Measurements from ENCODE around the gene RFX8.

RFX8 gene

GRCh38 chr2:101412092-101412694 lies 62.7 kb downstream of the RFX8 start:
- H3K4me1 ChIP-seq (ENCODE audit: control insufficient read depth, insufficient read depth, low read length): no peaks in the 10 kb centered on the region
- H3K4me3 ChIP-seq (ENCODE audit: low read length in 2 of 2): no peak overlapping the region

GRCh38 chr2:101410746-101411145 lies 64.2 kb downstream of the RFX8 start:
- H3K4me1 ChIP-seq (ENCODE audit: control insufficient read depth, insufficient read depth, low read length): no peaks in the 10 kb centered on the region
- no peak overlapping the region for H3K27ac ChIP-seq (ENCODE audit: low read length)

More at GRCh38 chr2:101412092-101412694, 62.7 kb downstream of the RFX8 start:
- Histone ChIP-seq H3K36me3 (ENCODE audit: control insufficient read depth in 2 of 2, insufficient read depth in 2 of 2, low read length in 2 of 2) (no peaks in the 10 kb centered on the region), H3K27ac (ENCODE audit: low read length) (no peak overlapping the region), H3K27me3 (ENCODE audit: control insufficient read depth in 1 of 2, insufficient read depth in 2 of 2, low read length in 2 of 2) (peaks cover 6 to 7% of the 10 kb centered on the region in 2 donors), H3K9ac (ENCODE audit: low read length in 2 of 2) (no peak overlapping the region), H3K9me3 (ENCODE audit: control insufficient read depth in 2 of 2, low read length in 2 of 2) (peaks cover 0 to 7% of the 10 kb centered on the region in 2 donors)

GRCh38 chr2:101410114-101410513 lies 64.8 kb downstream of the RFX8 start:
- peaks cover 6 to 7% of the 10 kb centered on the region in 2 donors for H3K27me3 ChIP-seq (ENCODE audit: control insufficient read depth in 1 of 2, insufficient read depth in 2 of 2, low read length in 2 of 2)
- no peaks in the 10 kb centered on the region for H3K36me3 ChIP-seq (ENCODE audit: control insufficient read depth in 2 of 2, insufficient read depth in 2 of 2, low read length in 2 of 2)
- H3K27ac ChIP-seq (ENCODE audit: low read length): no peak overlapping the region
- no peaks in the 10 kb centered on the region for H3K4me1 ChIP-seq (ENCODE audit: control insufficient read depth, insufficient read depth, low read length)
- peaks cover 0 to 1% of the 10 kb centered on the region in 2 donors for H3K9me3 ChIP-seq (ENCODE audit: control insufficient read depth in 2 of 2, low read length in 2 of 2)
- H3K9ac ChIP-seq (ENCODE audit: low read length in 2 of 2): no peak overlapping the region
- no peak overlapping the region for H3K4me3 ChIP-seq (ENCODE audit: low read length in 2 of 2)

More at GRCh38 chr2:101410746-101411145, 64.2 kb downstream of the RFX8 start:
- peaks cover 0 to 7% of the 10 kb centered on the region in 2 donors for H3K9me3 ChIP-seq (ENCODE audit: control insufficient read depth in 2 of 2, low read length in 2 of 2)
- H3K27me3 ChIP-seq (ENCODE audit: control insufficient read depth in 1 of 2, insufficient read depth in 2 of 2, low read length in 2 of 2): peaks cover 6 to 7% of the 10 kb centered on the region in 2 donors
- H3K4me3 ChIP-seq (ENCODE audit: low read length in 2 of 2): no peak overlapping the region
- no peak overlapping the region for H3K9ac ChIP-seq (ENCODE audit: low read length in 2 of 2)
- no peaks in the 10 kb centered on the region for H3K36me3 ChIP-seq (ENCODE audit: control insufficient read depth in 2 of 2, insufficient read depth in 2 of 2, low read length in 2 of 2)

- peaks cover 5 to 7% of the 10 kb centered on the region in 2 donors for H3K27me3 ChIP-seq (ENCODE audit: control insufficient read depth in 1 of 2, insufficient read depth in 2 of 2, low read length in 2 of 2)
- H3K4me3 ChIP-seq (ENCODE audit: low read length in 2 of 2): no peak overlapping the region
- H3K27ac ChIP-seq (ENCODE audit: low read length): no peak overlapping the region
- no peaks in the 10 kb centered on the region for H3K36me3 ChIP-seq (ENCODE audit: control insufficient read depth in 2 of 2, insufficient read depth in 2 of 2, low read length in 2 of 2)
- H3K4me1 ChIP-seq (ENCODE audit: control insufficient read depth, insufficient read depth, low read length): no peaks in the 10 kb centered on the region
- no peaks in the 10 kb centered on the region for H3K9me3 ChIP-seq (ENCODE audit: control insufficient read depth in 2 of 2, low read length in 2 of 2)
- no peak overlapping the region for H3K9ac ChIP-seq (ENCODE audit: low read length in 2 of 2)
These were observed 65.2 kb downstream of the RFX8 start for GRCh38 chr2:101409699-101410098.

GRCh38 chr2:101408925-101409324 lies 66.0 kb downstream of the RFX8 start:
- no peak overlapping the region for H3K4me3 ChIP-seq (ENCODE audit: low read length in 2 of 2)
- no peaks in the 10 kb centered on the region for H3K36me3 ChIP-seq (ENCODE audit: control insufficient read depth in 2 of 2, insufficient read depth in 2 of 2, low read length in 2 of 2)
- no peaks in the 10 kb centered on the region for H3K9me3 ChIP-seq (ENCODE audit: control insufficient read depth in 2 of 2, low read length in 2 of 2)
- H3K9ac ChIP-seq (ENCODE audit: low read length in 2 of 2): no peak overlapping the region
- no peak overlapping the region for H3K27ac ChIP-seq (ENCODE audit: low read length)
- peaks cover 3 to 7% of the 10 kb centered on the region in 2 donors for H3K27me3 ChIP-seq (ENCODE audit: control insufficient read depth in 1 of 2, insufficient read depth in 2 of 2, low read length in 2 of 2)
- H3K4me1 ChIP-seq (ENCODE audit: control insufficient read depth, insufficient read depth, low read length): no peaks in the 10 kb centered on the region

GRCh38 chr2:101405351-101405899 lies 69.5 kb downstream of the RFX8 start:
- H3K9ac ChIP-seq (ENCODE audit: low read length in 2 of 2): no peak overlapping the region
- H3K4me1 ChIP-seq (ENCODE audit: control insufficient read depth, insufficient read depth, low read length): no peaks in the 10 kb centered on the region
- H3K36me3 ChIP-seq (ENCODE audit: control insufficient read depth in 2 of 2, insufficient read depth in 2 of 2, low read length in 2 of 2): no peaks in the 10 kb centered on the region
- no peak overlapping the region for H3K4me3 ChIP-seq (ENCODE audit: low read length in 2 of 2)
- peaks cover 2 to 6% of the 10 kb centered on the region in 2 donors for H3K27me3 ChIP-seq (ENCODE audit: control insufficient read depth in 1 of 2, insufficient read depth in 2 of 2, low read length in 2 of 2)
- H3K27ac ChIP-seq (ENCODE audit: low read length): no peak overlapping the region
- no peaks in the 10 kb centered on the region for H3K9me3 ChIP-seq (ENCODE audit: control insufficient read depth in 2 of 2, low read length in 2 of 2)

GRCh38 chr2:101403745-101404144 lies 71.2 kb downstream of the RFX8 start:
- Histone ChIP-seq H3K36me3 (ENCODE audit: control insufficient read depth in 2 of 2, insufficient read depth in 2 of 2, low read length in 2 of 2) (no peaks in the 10 kb centered on the region), H3K27ac (ENCODE audit: low read length) (no peak overlapping the region), H3K27me3 (ENCODE audit: control insufficient read depth in 1 of 2, insufficient read depth in 2 of 2, low read length in 2 of 2) (peaks cover 2 to 12% of the 10 kb centered on the region in 2 donors), H3K9me3 (ENCODE audit: control insufficient read depth in 2 of 2, low read length in 2 of 2) (no peaks in the 10 kb centered on the region), H3K4me3 (ENCODE audit: low read length in 2 of 2) (no peak overlapping the region), H3K9ac (ENCODE audit: low read length in 2 of 2) (no peak overlapping the region), H3K4me1 (ENCODE audit: control insufficient read depth, insufficient read depth, low read length) (no peaks in the 10 kb centered on the region)

- peaks cover 2 to 14% of the 10 kb centered on the region in 2 donors for H3K27me3 ChIP-seq (ENCODE audit: control insufficient read depth in 1 of 2, insufficient read depth in 2 of 2, low read length in 2 of 2)
- H3K36me3 ChIP-seq (ENCODE audit: control insufficient read depth in 2 of 2, insufficient read depth in 2 of 2, low read length in 2 of 2): no peaks in the 10 kb centered on the region
- no peaks in the 10 kb centered on the region for H3K9me3 ChIP-seq (ENCODE audit: control insufficient read depth in 2 of 2, low read length in 2 of 2)
- no peak overlapping the region for H3K4me3 ChIP-seq (ENCODE audit: low read length in 2 of 2)
- no peak overlapping the region for H3K9ac ChIP-seq (ENCODE audit: low read length in 2 of 2)
- H3K27ac ChIP-seq (ENCODE audit: low read length): no peak overlapping the region
- H3K4me1 ChIP-seq (ENCODE audit: control insufficient read depth, insufficient read depth, low read length): no peaks in the 10 kb centered on the region
These were observed 72.3 kb downstream of the RFX8 start for GRCh38 chr2:101402630-101403029.

GRCh38 chr2:101401906-101402305 lies 73.0 kb downstream of the RFX8 start:
- no peaks in the 10 kb centered on the region for H3K4me1 ChIP-seq (ENCODE audit: control insufficient read depth, insufficient read depth, low read length)
- no peak overlapping the region for H3K27ac ChIP-seq (ENCODE audit: low read length)

GRCh38 chr2:101401326-101401665 lies 73.6 kb downstream of the RFX8 start:
- H3K36me3 ChIP-seq (ENCODE audit: control insufficient read depth in 2 of 2, insufficient read depth in 2 of 2, low read length in 2 of 2): no peaks in the 10 kb centered on the region
- no peak overlapping the region for H3K27ac ChIP-seq (ENCODE audit: low read length)
- no peak overlapping the region for H3K9ac ChIP-seq (ENCODE audit: low read length in 2 of 2)
- no peaks in the 10 kb centered on the region for H3K4me1 ChIP-seq (ENCODE audit: control insufficient read depth, insufficient read depth, low read length)
- no peaks in the 10 kb centered on the region for H3K9me3 ChIP-seq (ENCODE audit: control insufficient read depth in 2 of 2, low read length in 2 of 2)
- H3K4me3 ChIP-seq (ENCODE audit: low read length in 2 of 2): no peak overlapping the region
- peaks cover 2 to 14% of the 10 kb centered on the region in 2 donors for H3K27me3 ChIP-seq (ENCODE audit: control insufficient read depth in 1 of 2, insufficient read depth in 2 of 2, low read length in 2 of 2)

More at GRCh38 chr2:101401906-101402305, 73.0 kb downstream of the RFX8 start:
- Histone ChIP-seq H3K36me3 (ENCODE audit: control insufficient read depth in 2 of 2, insufficient read depth in 2 of 2, low read length in 2 of 2) (no peaks in the 10 kb centered on the region), H3K9ac (ENCODE audit: low read length in 2 of 2) (no peak overlapping the region), H3K9me3 (ENCODE audit: control insufficient read depth in 2 of 2, low read length in 2 of 2) (no peaks in the 10 kb centered on the region), H3K27me3 (ENCODE audit: control insufficient read depth in 1 of 2, insufficient read depth in 2 of 2, low read length in 2 of 2) (peaks cover 2 to 14% of the 10 kb centered on the region in 2 donors), H3K4me3 (ENCODE audit: low read length in 2 of 2) (no peak overlapping the region)
